Right lobe of liver (tissue), 6 donors: ENCODE data around the gene ARRB1. TPM values are rescaled to one million over a fixed set of nuclear protein-coding genes. Genes with fewer than 3 reads are reported as not detected.
"Not testable (repeated sequence)": the region's sequence is repeated elsewhere in the genome, so short reads cannot be mapped to it uniquely, and the experiment has no call there.

ENCODE experiments used
- ATAC-seq, 4 donors: fragments of 200-7000 bp; cut with Tn5 transposase; one replicate each; pipeline ENCODE4 v1.9.1; 2020; ENCODE audit warnings: mild to moderate bottlenecking in 4 of 4, moderate library complexity in 4 of 4
- DNase-seq, 3 donors: peaks; one replicate each; pipeline ENCODE4 v3.0.0-alpha.2; 2020
- H3K27ac ChIP-seq, 3 donors: fragments of 200-600 bp; one replicate each; pipeline ENCODE4 v1.8.0; 2022
- H3K27me3 ChIP-seq, 2 donors: fragments of 200-600 bp; one replicate each; pipeline ENCODE4 v1.8.0; 2022
- H3K36me3 ChIP-seq, 4 donors: fragments of 200-600 bp; sonication (generic) in 1 of 4; one replicate each; pipeline versions ENCODE4 v1.5.1 to v1.8.0; 2017 to 2022; ENCODE audit warnings: control low read depth in 1 of 4
- H3K4me1 ChIP-seq, 4 donors: fragments of 200-600 bp; sonication (generic) in 1 of 4; one replicate each; pipeline versions ENCODE4 v1.5.1 to v1.8.0; 2017 to 2022; ENCODE audit warnings: control low read depth in 1 of 4
- H3K4me3 ChIP-seq, 3 donors: fragments of 200-600 bp; one replicate each; pipeline ENCODE4 v1.8.0; 2022
- H3K9me3 ChIP-seq, 4 donors: fragments of 200-600 bp; sonication (generic) in 1 of 4; one replicate each; pipeline versions ENCODE4 v1.5.1 to v1.8.0; 2017 to 2022; ENCODE audit warnings: control low read depth in 1 of 4
- CTCF ChIP-seq, 4 donors: fragments of 200-600 bp in 3 of 4; fragments of 450-650 bp in 1 of 4; IDR thresholded peaks; one replicate each; pipeline versions ENCODE4 v1.5.1 to v1.8.0; 2016 to 2022; ENCODE audit warnings: antibody characterized with exemption in 4 of 4, mild to moderate bottlenecking in 2 of 4
- POLR2A ChIP-seq: fragments of 450-650 bp; IDR thresholded peaks from one replicate; pipeline ENCODE4 v1.6.1; 2017; ENCODE audit warnings: antibody characterized with exemption, mild to moderate bottlenecking
- WGBS: methylation state at CpG from one replicate; pipeline ENCODE4 v1.1.6; 2018; ENCODE audit warnings: low coverage, low lambda C conversion rate; ENCODE audit not compliant: insufficient coverage; ENCODE audit errors: missing lambda C conversion rate; 5-methylcytosine and 5-hydroxymethylcytosine counted together
- intact Hi-C, 2 donors: fragments of 100-400 bp; cut with DNase I; formaldehyde crosslinking; loops; one replicate each; pipeline versions ENCODE4 v1.11.2 to v1.14.1; 2022
- total RNA-seq, 6 experiments: library from RNA; depleted of rRNA in 2 of 6; stranded (reverse); fragments of >200 nt in 2 of 6; fragmentation: NEBNext Ultra II Directional in 3 of 6; extraction: Animal tissue kit (Norgen Biotek cat#: 25700) in 3 of 6; gene quantifications; one replicate each; pipeline versions ENCODE4 v1.1.0 to v1.2.4, GENCODE V29; 2016 to 2023
- donor health status: DM: no; HTN: yes; CAD: no.
- donor health status: DM: no; HTN: no; CAD: no.
- donor health status: DM: no; HTN: no; CAD: no.
- donor health status: DM: no; HTN: yes; CAD: no.
- donor health status: DM: no; HTN: yes; CAD: no.

The ARRB1 gene
- total RNA-seq, 6 experiments from 2014 or later: 8.6 to 26.4 (median 24.5) TPM

- Histone ChIP-seq H3K9me3 (no peaks in the 10 kb centered on the region), H3K4me1 (peaks cover 0 to 24% (median 5%) of the 10 kb centered on the region in 4 donors), H3K36me3 (no peaks in the 10 kb centered on the region), H3K27me3 (no peaks in the 10 kb centered on the region), H3K4me3 (no peak overlapping the region), H3K27ac (no peak overlapping the region)
- 94% methylated on average over 3 of the region's 4 CpGs for WGBS
- intact Hi-C loops: no loop called here
- ATAC-seq (no peak), DNase-seq (no peak)
- TF ChIP-seq POLR2A: no peak
- no peak for TF ChIP-seq CTCF (IDR thresholded peaks at IDR 0.05)
These were observed 23.2 kb upstream of the ARRB1 start for GRCh38 chr11:75374646-75375045.

DNA sequence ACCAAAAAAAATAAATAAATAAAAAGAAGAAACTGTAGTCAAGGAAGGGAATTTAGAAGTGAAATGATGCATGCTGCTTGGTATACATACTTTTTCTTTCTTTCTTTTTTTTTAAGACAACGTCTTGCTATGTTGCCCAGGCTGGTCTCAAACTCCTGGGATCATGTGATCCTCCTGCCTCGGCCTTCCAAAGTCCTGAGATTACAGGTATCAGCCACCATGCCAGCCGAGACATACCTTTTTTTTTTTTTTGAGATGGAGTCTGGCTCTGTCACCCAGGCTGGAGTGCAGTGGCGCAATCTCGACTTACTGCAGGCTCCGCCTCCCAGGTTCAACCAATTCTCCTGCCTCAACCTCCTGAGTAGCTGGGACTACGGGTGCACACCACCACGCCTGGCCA, 21.7 kb upstream of the ARRB1 start:
- 81% methylated on average over 7 of the region's 8 CpGs for WGBS
- H3K27ac ChIP-seq: no peak overlapping the region

DNA sequence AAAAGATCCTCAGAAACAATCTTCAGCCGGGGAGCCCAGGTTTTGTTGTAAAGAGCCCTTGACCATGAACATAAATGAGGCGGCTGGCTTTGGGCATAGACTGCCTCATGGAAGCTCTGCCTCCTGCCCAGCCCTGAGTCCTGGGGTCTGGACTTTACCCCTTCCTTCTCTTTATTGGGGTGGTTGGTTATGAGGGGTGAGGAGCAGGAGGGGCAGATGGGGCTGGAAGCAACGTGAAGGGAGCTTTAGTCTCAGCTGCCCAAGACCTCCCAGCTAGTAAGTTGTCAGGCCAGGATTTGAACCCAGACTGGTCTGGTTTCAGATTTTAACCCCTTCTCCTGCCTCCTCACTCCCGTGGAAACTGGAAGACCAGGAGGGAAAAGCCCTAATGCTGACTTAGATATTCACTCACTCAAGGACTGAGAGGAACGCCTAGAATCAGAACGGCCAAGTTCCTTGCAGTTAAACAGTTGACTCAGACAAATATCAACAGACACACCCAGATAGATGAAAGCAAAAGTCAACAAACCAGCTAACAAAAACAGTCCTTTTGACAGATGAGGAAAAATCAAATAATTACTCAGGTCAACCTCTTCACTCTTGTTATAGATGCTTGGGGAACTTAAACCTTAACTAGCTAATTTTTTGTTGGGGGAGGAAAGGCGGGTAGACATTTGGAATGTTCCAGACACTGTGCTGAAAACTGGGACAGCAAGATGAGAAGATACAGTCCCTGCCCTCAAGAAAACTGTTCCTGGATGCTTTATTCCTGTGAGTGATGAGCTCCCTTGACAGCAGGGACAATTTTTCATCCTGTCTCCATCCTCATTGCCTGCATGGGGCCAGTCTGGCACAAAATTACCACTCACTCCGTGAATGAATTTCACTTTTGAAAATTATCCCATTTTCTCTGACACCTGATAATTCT, 20.8 kb upstream of the ARRB1 start:
- 27% methylated on average over 6 of the region's 8 CpGs for WGBS
- TF ChIP-seq POLR2A: no peak
- no peak for TF ChIP-seq CTCF (IDR thresholded peaks at IDR 0.05)
- Histone ChIP-seq H3K9me3 (no peaks in the 10 kb centered on the region), H3K4me3 (no peak overlapping the region), H3K27me3 (no peaks in the 10 kb centered on the region), H3K36me3 (no peaks in the 10 kb centered on the region), H3K4me1 (peaks cover 0 to 19% (median 5%) of the 10 kb centered on the region in 4 donors), H3K27ac (no peak overlapping the region)
- peak; percentile 77 to 93 (median 84) for ATAC-seq
- intact Hi-C loops: no loop called here
- no peak for DNase-seq

More for the DNA sequence above, 21.7 kb upstream of the ARRB1 start:
- TF ChIP-seq POLR2A (no peak), CTCF (IDR thresholded peaks at IDR 0.05) (no peak)
- no peaks in the 10 kb centered on the region for H3K36me3 ChIP-seq
- DNase-seq (no peak), ATAC-seq (no peak)
- no peaks in the 10 kb centered on the region for H3K27me3 ChIP-seq
- H3K4me1 ChIP-seq: peaks cover 0 to 24% (median 5%) of the 10 kb centered on the region in 4 donors
- no peak overlapping the region for H3K4me3 ChIP-seq
- intact Hi-C loops: no loop called here
- H3K9me3 ChIP-seq: no peaks in the 10 kb centered on the region

DNA sequence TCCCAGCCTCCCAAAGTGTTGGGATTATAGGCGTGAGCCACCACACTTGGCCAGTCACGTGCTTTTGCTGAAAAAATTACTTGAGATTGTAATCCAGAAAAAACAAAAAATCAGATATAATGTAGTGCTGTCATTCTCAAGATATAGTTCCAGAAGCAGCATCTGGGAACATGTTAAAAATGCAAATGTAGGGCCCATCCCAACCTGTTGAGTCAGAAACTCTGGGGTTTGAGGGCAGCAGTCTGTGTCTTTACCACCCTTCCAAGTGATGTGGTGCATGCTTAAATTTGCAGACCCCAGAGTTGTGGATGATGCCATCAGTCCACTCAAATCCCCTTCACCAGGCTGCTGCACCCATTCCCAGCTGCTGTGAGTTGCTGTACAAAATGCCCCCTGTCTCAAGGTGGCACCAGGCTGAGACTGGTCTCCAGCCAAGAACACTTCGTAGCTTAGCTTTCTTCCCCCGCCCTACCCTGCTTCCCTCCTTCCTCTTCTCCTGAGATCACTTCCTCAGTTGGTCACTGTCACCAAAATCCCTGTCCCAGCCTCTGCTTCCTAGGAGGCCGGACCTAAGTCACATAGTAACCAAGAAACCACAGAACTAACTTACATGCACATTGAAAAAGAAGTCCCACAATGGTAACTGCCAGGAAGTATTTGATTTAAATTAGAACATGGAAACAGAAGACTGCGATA, 18.2 kb upstream of the ARRB1 start:
- DNase-seq (no peak), ATAC-seq (peak; percentile 43 to 62 (median 59))
- TF ChIP-seq CTCF (IDR thresholded peaks at IDR 0.05) (no peak), POLR2A (no peak)
- Histone ChIP-seq H3K27ac (no peak overlapping the region), H3K4me1 (peaks cover 0 to 14% (median 5%) of the 10 kb centered on the region in 4 donors), H3K27me3 (no peaks in the 10 kb centered on the region), H3K9me3 (no peaks in the 10 kb centered on the region), H3K36me3 (no peaks in the 10 kb centered on the region), H3K4me3 (no peak overlapping the region)
- 65% methylated on average over 6 of the region's 6 CpGs for WGBS
- intact Hi-C loops: no loop called here

DNA sequence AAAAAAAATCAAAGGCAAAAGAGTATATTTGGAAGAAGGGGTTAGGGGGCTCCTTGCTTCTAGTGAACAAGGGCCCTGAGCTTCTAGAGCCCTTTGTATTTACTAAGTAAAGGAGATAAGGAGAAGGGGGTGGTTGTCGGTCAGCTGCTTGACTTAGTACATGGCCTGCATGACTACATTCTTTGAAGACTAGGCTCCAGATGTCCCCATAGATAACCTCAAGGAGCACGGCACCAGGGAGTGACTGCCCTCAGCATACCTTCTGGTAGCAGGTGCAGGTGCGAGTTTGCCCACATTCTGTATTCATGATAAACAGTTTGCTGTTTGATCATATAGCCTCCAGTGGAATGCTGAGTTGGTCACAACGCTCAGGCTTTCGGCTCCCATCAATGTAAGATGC, 15.4 kb upstream of the ARRB1 start:
- WGBS: 100% methylated on average over 1 of the region's 5 CpGs
- DNase-seq, intact Hi-C loops, H3K27ac ChIP-seq, H3K27me3 ChIP-seq, H3K36me3 ChIP-seq, H3K4me3 ChIP-seq, H3K4me1 ChIP-seq, ATAC-seq, H3K9me3 ChIP-seq: not testable (repeated sequence)
